Aorta (tissue), 5 donors: Measurements from ENCODE around the gene USP40. TPM values are rescaled to one million over a fixed set of nuclear protein-coding genes. Genes with fewer than 3 reads are reported as not detected.
A peak's percentile ranks its signal among the peaks of the same experiment; 100 is the strongest.

Source experiments
- ATAC-seq: fragments of 200-7000 bp; cut with Tn5 transposase; one replicate; pipeline ENCODE4 v1.9.1; 2022; ENCODE audit warnings: moderate library complexity; ENCODE audit not compliant: low FRiP score
- DNase-seq, 2 donors: peaks; one replicate each; pipeline ENCODE4 v3.0.0-alpha.2; 2020
- H3K27ac ChIP-seq, 2 donors: one replicate each; pipeline ENCODE4 v1.5.1; 2013; ENCODE audit warnings: low read length in 2 of 2, mild to moderate bottlenecking in 2 of 2, moderate library complexity in 2 of 2, control low read depth in 1 of 2, inconsistent platforms in 1 of 2, low read depth in 1 of 2
- H3K27me3 ChIP-seq, 2 donors: one replicate each; pipeline ENCODE4 v1.6.1; 2013; ENCODE audit warnings: control low read depth in 1 of 2, low read length in 1 of 2, mild to moderate bottlenecking in 1 of 2, moderate library complexity in 1 of 2; ENCODE audit not compliant: insufficient read depth in 2 of 2, control insufficient read depth in 1 of 2
- H3K36me3 ChIP-seq, 2 donors: one replicate each; pipeline ENCODE4 v1.6.1; 2013; ENCODE audit warnings: control low read depth in 1 of 2, low read length in 1 of 2, mild to moderate bottlenecking in 1 of 2; ENCODE audit not compliant: insufficient read depth in 2 of 2, control insufficient read depth in 1 of 2
- H3K4me1 ChIP-seq, 2 donors: one replicate each; pipeline ENCODE4 v1.6.1; 2013; ENCODE audit warnings: low read length in 2 of 2, control low read depth in 1 of 2, mild to moderate bottlenecking in 1 of 2, moderate library complexity in 1 of 2; ENCODE audit not compliant: insufficient read depth in 2 of 2, control insufficient read depth in 1 of 2
- H3K4me3 ChIP-seq, 2 donors: one replicate each; pipeline ENCODE4 v1.5.1; 2013; ENCODE audit warnings: low read length in 2 of 2, control low read depth in 1 of 2, mild to moderate bottlenecking in 1 of 2
- H3K9me3 ChIP-seq: one replicate; pipeline ENCODE4 v1.6.1; 2013; ENCODE audit warnings: mild to moderate bottlenecking, low read length; ENCODE audit not compliant: control insufficient read depth
- WGBS, 2 donors: extraction: QIAGEN DNeasy Blood & Tissue Kit; methylation state at CpG; one replicate each; pipeline ENCODE4 v1.1.7; 2013; 5-methylcytosine and 5-hydroxymethylcytosine counted together
- intact Hi-C, 2 donors: fragments of 100-400 bp; cut with DNase I; formaldehyde crosslinking; loops; one replicate each; pipeline versions ENCODE4 v1.14.2 to v1.15.0; 2022
- polyA plus RNA-seq, 2 donors: library from polyadenylated mRNA; stranded (reverse); fragments of 200-250 nt; gene quantifications; one replicate each; pipeline ENCODE4 v1.2.3, GENCODE V29; 2013
- total RNA-seq, 2 donors: library from RNA; stranded (reverse); fragmentation: NEBNext Ultra II Directional; extraction: Animal tissue kit (Norgen Biotek cat#: 25700); gene quantifications; one replicate each; pipeline ENCODE4 v1.2.1, GENCODE V29; 2021
- donor health status: healthy with polysubstance abuse.
- donor health status: Bipolar disorder and iron deficiency.
- donor health status: DM: no; HTN: no; CAD: no.
- donor health status: DM: no; HTN: no; CAD: no.
- donor health status: DM: yes; HTN: yes; CAD: no.

Gene USP40
- total and polyA plus RNA-seq, 4 donors: 11.4 to 52.6 (median 30.0) TPM

- ATAC-seq: no peak
- Histone ChIP-seq H3K4me3 (peak overlapping the region; percentile 65 to 78), H3K4me1 (no peaks in the 10 kb centered on the region), H3K36me3 (peaks cover 0 to 1% of the 10 kb centered on the region in 2 donors), H3K9me3 (no peaks in the 10 kb centered on the region), H3K27ac (peak overlapping the region in 1 of 2 donors; percentile 43), H3K27me3 (no peaks in the 10 kb centered on the region)
- no peak for DNase-seq
- WGBS, 2 donors: 0 to 1% methylated on average over 6 of the region's 6 CpGs
- intact Hi-C loops: loop anchor here in 1 of 2 donors (5.0 kb wide), 1 partner anchor 147 kb away; the partner anchor contains the start of gene UGT1A5
Observed at GRCh38 chr2:233565685-233566140, 869 bp downstream of the USP40 start.

GRCh38 chr2:233563663-233564430 lies 2.7 kb downstream of the USP40 start:
- H3K27ac ChIP-seq: no peak overlapping the region
- H3K4me1 ChIP-seq: no peaks in the 10 kb centered on the region
- DNase-seq (no peak), ATAC-seq (no peak)
- peaks cover 0 to 3% of the 10 kb centered on the region in 2 donors for H3K36me3 ChIP-seq
- no peaks in the 10 kb centered on the region for H3K27me3 ChIP-seq
- H3K4me3 ChIP-seq: no peak overlapping the region
- H3K9me3 ChIP-seq: no peaks in the 10 kb centered on the region
- intact Hi-C loops: no loop called here
- 92 to 94% methylated on average over 8 of the region's 8 CpGs for WGBS, 2 donors

- no peak overlapping the region for H3K4me3 ChIP-seq
- H3K4me1 ChIP-seq: no peaks in the 10 kb centered on the region
- 80 to 84% methylated on average over 7 of the region's 7 CpGs for WGBS, 2 donors
- no peak overlapping the region for H3K27ac ChIP-seq
- H3K27me3 ChIP-seq: no peaks in the 10 kb centered on the region
- peaks cover 0 to 7% of the 10 kb centered on the region in 2 donors for H3K36me3 ChIP-seq
- intact Hi-C loops: no loop called here
- no peaks in the 10 kb centered on the region for H3K9me3 ChIP-seq
- ATAC-seq (peak; percentile 15), DNase-seq (no peak)
Observed at GRCh38 chr2:233556881-233557736, 9.5 kb downstream of the USP40 start.

DNA sequence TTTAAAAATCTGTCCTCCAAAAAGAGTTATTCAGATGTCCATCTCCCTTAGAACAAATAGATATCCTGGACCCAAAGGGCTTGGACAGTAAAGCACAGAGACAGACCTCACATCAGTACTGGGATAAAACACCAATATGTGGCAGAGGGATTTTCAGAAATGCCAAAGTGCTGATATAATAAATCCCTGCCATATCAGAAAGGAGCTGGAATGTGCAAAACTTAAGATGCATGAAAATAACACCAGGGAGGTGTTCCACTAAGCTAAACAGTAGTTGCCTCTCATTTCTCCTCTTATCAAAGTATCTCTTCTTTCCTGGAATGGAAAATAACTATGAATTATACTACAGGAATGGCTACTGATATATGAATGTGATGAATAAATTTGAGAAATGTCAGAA lies 13.2 kb downstream of the USP40 start:
- ATAC-seq (no peak), DNase-seq (no peak)
- no peaks in the 10 kb centered on the region for H3K9me3 ChIP-seq
- no peak overlapping the region for H3K27ac ChIP-seq
- peaks cover 0 to 5% of the 10 kb centered on the region in 2 donors for H3K36me3 ChIP-seq
- H3K4me1 ChIP-seq: no peaks in the 10 kb centered on the region
- no peaks in the 10 kb centered on the region for H3K27me3 ChIP-seq
- intact Hi-C loops: no loop called here
- no peak overlapping the region for H3K4me3 ChIP-seq

- no peak overlapping the region for H3K27ac ChIP-seq
- ATAC-seq (no peak), DNase-seq (no peak)
- no peak overlapping the region for H3K4me3 ChIP-seq
- no peaks in the 10 kb centered on the region for H3K9me3 ChIP-seq
- H3K27me3 ChIP-seq: no peaks in the 10 kb centered on the region
- intact Hi-C loops: no loop called here
- H3K4me1 ChIP-seq: no peaks in the 10 kb centered on the region
- H3K36me3 ChIP-seq: peaks cover 0 to 6% of the 10 kb centered on the region in 2 donors
- WGBS, 2 donors: 71 to 72% methylated on average over 4 of the region's 4 CpGs
Observed at GRCh38 chr2:233551491-233551890, 15.1 kb downstream of the USP40 start.

DNA sequence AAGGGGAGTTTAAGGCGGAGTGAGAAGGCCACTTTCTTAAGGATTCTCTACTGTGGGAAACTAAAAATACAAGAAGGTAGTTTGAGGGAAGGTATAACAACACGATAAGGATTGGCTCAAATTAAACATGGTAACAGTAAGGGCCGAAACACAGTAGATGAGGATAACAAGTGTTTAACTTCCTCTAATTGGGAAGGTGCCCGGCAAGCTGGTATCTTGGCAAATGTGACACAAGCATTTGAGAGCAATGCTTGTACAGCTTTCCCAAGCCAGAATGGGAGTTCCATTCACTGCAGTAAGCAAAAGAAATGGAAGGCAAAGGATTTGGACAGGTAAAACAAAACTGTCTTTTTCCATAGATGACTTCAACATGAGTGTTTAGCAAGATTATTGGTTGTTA lies 19.8 kb downstream of the USP40 start:
- DNase-seq (no peak), ATAC-seq (no peak)
- Histone ChIP-seq H3K9me3 (no peaks in the 10 kb centered on the region), H3K4me1 (no peaks in the 10 kb centered on the region), H3K27me3 (no peaks in the 10 kb centered on the region), H3K36me3 (peaks cover 2 to 5% of the 10 kb centered on the region in 2 donors), H3K27ac (no peak overlapping the region), H3K4me3 (no peak overlapping the region)
- WGBS, 2 donors: 77 to 81% methylated on average over 4 of the region's 4 CpGs
- intact Hi-C loops: no loop called here

DNA sequence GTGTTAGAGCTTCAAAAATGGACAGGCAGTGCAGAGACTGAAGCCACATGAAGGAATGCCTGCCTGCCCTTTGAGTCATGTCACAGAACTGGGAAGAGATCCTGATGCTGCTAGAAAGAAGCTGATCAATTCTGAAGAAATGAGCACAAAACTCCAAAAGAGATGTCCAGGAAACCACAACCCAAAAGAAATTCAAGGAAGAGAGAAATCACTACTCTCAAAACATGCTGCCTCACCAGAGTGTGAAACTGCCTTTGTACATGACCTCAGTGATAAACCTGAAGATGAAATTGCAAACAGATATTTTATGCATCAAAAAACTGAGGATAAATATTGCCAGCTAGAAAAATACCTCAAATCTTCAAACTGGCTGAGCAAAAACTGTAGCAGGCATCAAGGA lies 20.5 kb downstream of the USP40 start:
- Histone ChIP-seq H3K9me3 (no peaks in the 10 kb centered on the region), H3K36me3 (peaks cover 2 to 7% of the 10 kb centered on the region in 2 donors), H3K27me3 (no peaks in the 10 kb centered on the region), H3K4me3 (no peak overlapping the region), H3K27ac (no peak overlapping the region), H3K4me1 (no peaks in the 10 kb centered on the region)
- ATAC-seq: no peak
- intact Hi-C loops: no loop called here
- no peak for DNase-seq

DNA sequence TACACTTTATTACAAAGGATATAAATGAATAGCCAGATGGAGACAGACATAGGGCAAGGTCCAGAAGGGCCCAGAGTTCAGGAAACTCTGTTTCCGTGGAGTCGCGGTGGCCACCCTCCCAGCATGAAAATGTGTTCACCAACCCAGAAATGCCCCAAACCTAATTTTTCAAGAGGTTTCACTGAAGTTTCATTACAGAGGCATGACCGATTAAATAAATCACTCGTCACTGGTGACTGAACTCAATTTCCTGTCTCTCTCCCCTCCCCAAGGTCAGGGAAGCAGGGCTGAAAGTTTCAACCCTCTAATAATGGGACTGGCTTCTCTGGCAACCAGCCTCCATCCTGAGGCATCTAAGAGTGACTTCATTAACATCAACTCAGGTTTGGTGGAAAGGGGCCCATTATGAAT lies 22.4 kb downstream of the USP40 start:
- intact Hi-C loops: no loop called here
- Histone ChIP-seq H3K27me3 (no peaks in the 10 kb centered on the region), H3K27ac (no peak overlapping the region), H3K36me3 (peaks cover 2 to 7% of the 10 kb centered on the region in 2 donors), H3K9me3 (no peaks in the 10 kb centered on the region), H3K4me3 (no peak overlapping the region), H3K4me1 (no peaks in the 10 kb centered on the region)
- DNase-seq (no peak), ATAC-seq (no peak)
- 72 to 76% methylated on average over 5 of the region's 5 CpGs for WGBS, 2 donors
